HepG2 (cell line): ENCODE results near the gene TIAM2. TPM values are rescaled to one million over a fixed set of nuclear protein-coding genes. Genes with fewer than 3 reads are reported as not detected.

Experiments
- ATAC-seq: fragments of 200-7000 bp; cut with Tn5 transposase; 3 replicates; pipeline ENCODE4 v1.9.1; 2020; ENCODE audit warnings: mild to moderate bottlenecking, moderate library complexity
- BruUV-seq: library from RNA; stranded (reverse); fragments of 400-500 nt; replicated peaks from 2 replicates; lab custom pipeline; 2021; lab: Mats Ljungman, UMichigan
- CTCF ChIA-PET: fragments of 300-600 bp; formaldehyde crosslinking; extraction: SDS; loops from one replicate; lab custom pipeline; 2021; ENCODE audit warnings: low total read pairs, inconsistent platforms, low intra/inter-chr PET ratio; lab: Yijun Ruan, JAX
- POLR2A ChIA-PET: fragments of 350-600 bp; sonication (Branson Sonifier 250); formaldehyde crosslinking; loops from one replicate; lab custom pipeline; 2020; ENCODE audit warnings: antibody characterized with exemption, inconsistent platforms; lab: Yijun Ruan, JAX
- DNase-seq: peaks from one replicate; pipeline ENCODE4 v3.0.0-alpha.2; 2015; ENCODE audit warnings: low spot score
- FAIRE-seq: peaks from 3 replicates; lab custom pipeline; 2011; peaks lifted over from hg19 to GRCh38; lab: Jason Lieb, UNC
- H2AFZ ChIP-seq: one replicate; pipeline ENCODE4 v1.6.1; 2011; ENCODE audit warnings: low read length, inconsistent platforms
- H3K27ac ChIP-seq: fragments of 300-600 bp; 3 replicates; pipeline ENCODE4 v1.8.0; 2011; ENCODE audit warnings: mixed run types, mild to moderate bottlenecking, mixed read lengths, low read length, inconsistent platforms; ENCODE audit not compliant: insufficient read depth; ENCODE audit errors: extremely low read length
- H3K27me3 ChIP-seq, 2 experiments: fragments of 200-600 bp in 1 of 2; 2 replicates in 1 of 2; 3 replicates in 1 of 2; pipeline versions ENCODE4 v1.6.0 to v1.8.0; 2011; ENCODE audit warnings: low read length in 2 of 2, mild to moderate bottlenecking in 2 of 2, moderate library complexity in 2 of 2, inconsistent platforms in 1 of 2; ENCODE audit not compliant: insufficient read depth in 2 of 2, control insufficient read depth in 1 of 2
- H3K36me3 ChIP-seq, 2 experiments: fragments of 200-600 bp in 1 of 2; replicated peaks in 1 of 2; 2 replicates in 1 of 2; 3 replicates in 1 of 2; pipeline versions ENCODE4 v1.5.1 to v1.8.0; 2011; ENCODE audit warnings: low read length in 2 of 2, inconsistent platforms in 1 of 2; ENCODE audit not compliant: insufficient read depth in 2 of 2, control insufficient read depth in 1 of 2
- H3K4me1 ChIP-seq: 2 replicates; pipeline ENCODE4 v1.5.1; 2012; ENCODE audit warnings: low read length, inconsistent platforms; ENCODE audit not compliant: insufficient read depth
- H3K4me2 ChIP-seq: 2 replicates; pipeline ENCODE4 v1.6.0; 2011; ENCODE audit warnings: low read depth, low read length, inconsistent platforms
- H3K4me3 ChIP-seq, 3 experiments: fragments of 200-600 bp in 1 of 3; sonication (generic), shearing (Covaris generic) in 1 of 3; replicated peaks in 1 of 3; 2 replicates each; pipeline ENCODE4 v1.5.1; 2011 to 2016; ENCODE audit warnings: low read length in 3 of 3, inconsistent platforms in 2 of 3, low read depth in 2 of 3, mild to moderate bottlenecking in 2 of 3, control low read depth in 1 of 3, mixed read lengths in 1 of 3; ENCODE audit not compliant: insufficient read depth in 1 of 3
- H3K79me2 ChIP-seq: one replicate; pipeline ENCODE4 v1.6.1; 2011; ENCODE audit warnings: low read length, inconsistent platforms; ENCODE audit not compliant: insufficient read depth
- H3K9ac ChIP-seq: 2 replicates; pipeline ENCODE4 v1.6.0; 2011; ENCODE audit warnings: mild to moderate bottlenecking, low read depth, low read length, inconsistent platforms; ENCODE audit not compliant: insufficient read depth
- H3K9me3 ChIP-seq: 2 replicates; pipeline ENCODE4 v1.5.1; 2012; ENCODE audit warnings: mild to moderate bottlenecking, low read length
- H4K20me1 ChIP-seq: 2 replicates; pipeline ENCODE4 v1.6.0; 2011; ENCODE audit warnings: inconsistent platforms, mild to moderate bottlenecking, low read length, moderate library complexity; ENCODE audit not compliant: insufficient read depth
- EED ChIP-seq: sonication (generic); formaldehyde crosslinking; IDR thresholded peaks from 2 replicates; pipeline ENCODE4 v1.5.0; 2020; ENCODE audit warnings: mild to moderate bottlenecking, missing genetic modification reagents
- GTF2F1 ChIP-seq: fragments of 150-350 bp; IDR thresholded peaks from 2 replicates; pipeline ENCODE4 v1.6.1; 2014; ENCODE audit warnings: low read length
- KDM5B ChIP-seq: sonication (generic); formaldehyde crosslinking; IDR thresholded peaks from 2 replicates; pipeline ENCODE4 v1.4.0; 2020; ENCODE audit warnings: missing genetic modification reagents, mild to moderate bottlenecking, borderline replicate concordance
- RELA ChIP-seq: sonication (generic); formaldehyde crosslinking; IDR thresholded peaks from 2 replicates; pipeline ENCODE4 v1.4.0; 2020; ENCODE audit warnings: missing genetic modification reagents
- RFXAP ChIP-seq: sonication (generic); formaldehyde crosslinking; IDR thresholded peaks from 2 replicates; pipeline ENCODE4 v1.4.0; 2020; ENCODE audit warnings: missing genetic modification reagents, borderline replicate concordance
- TBP ChIP-seq: sonication (generic); formaldehyde crosslinking; IDR thresholded peaks from 2 replicates; pipeline ENCODE4 v1.5.0; 2020; ENCODE audit warnings: missing genetic modification reagents
- ZNF235 ChIP-seq: sonication (generic); formaldehyde crosslinking; IDR thresholded peaks from 2 replicates; pipeline ENCODE4 v1.8.1; 2023; ENCODE audit warnings: mild to moderate bottlenecking, missing genetic modification reagents, borderline replicate concordance
- WGBS: methylation state at CpG from one replicate; pipeline ENCODE4 v1.1.6; 2017; ENCODE audit warnings: low lambda C conversion rate; 5-methylcytosine and 5-hydroxymethylcytosine counted together
- in situ Hi-C: cut with HindIII; loops from 2 replicates; pipeline ENCODE4 v1.10.0; 2017; ENCODE audit warnings: low pct_unique_long_range_greater_than_20kb; ENCODE audit not compliant: extremely low pct_ligation_motif_present
- intact Hi-C: fragments of 100-400 bp; cut with micrococcal nuclease; formaldehyde crosslinking; loops from one replicate; pipeline ENCODE4 v1.10.0; 2022; ENCODE audit not compliant: unreplicated experiment
- polyA plus RNA-seq, 8 experiments: library from polyadenylated mRNA; depleted of rRNA in 3 of 8; stranded (reverse) in 7 of 8; unstranded in 1 of 8; fragments of >200 nt; fragmentation: Illumina TruSeq in 4 of 8; extraction: Trizol in 4 of 8; gene quantifications; 2 replicates each; pipeline versions ENCODE4 v1.2.1 to v1.2.3, GENCODE V29; 2011 to 2016; ENCODE audit warnings: low read depth in 4 of 8, missing spikeins in 1 of 8, mixed read lengths in 1 of 8; ENCODE audit not compliant: insufficient read depth in 1 of 8
- total RNA-seq, 5 experiments: library from RNA; depleted of rRNA; stranded (reverse); fragments of >200 nt; fragmentation: Illumina TruSeq; extraction: Trizol; gene quantifications; 2 replicates each; pipeline ENCODE4 v1.2.3, GENCODE V29; 2016; ENCODE audit warnings: low read depth in 1 of 5
- TF ChIP-seq, protein P1 (sequence below): sonication (generic); formaldehyde crosslinking; IDR thresholded peaks from 2 replicates; pipeline ENCODE4 v1.4.0; 2020; ENCODE audit warnings: mild to moderate bottlenecking, missing genetic modification reagents

Gene TIAM2
- total and polyA plus RNA-seq, 2 of the 13 experiments (the other 11 are each of a cell fraction or from before 2014, with no cell fraction given), result 4.1 to 4.5 TPM

DNA sequence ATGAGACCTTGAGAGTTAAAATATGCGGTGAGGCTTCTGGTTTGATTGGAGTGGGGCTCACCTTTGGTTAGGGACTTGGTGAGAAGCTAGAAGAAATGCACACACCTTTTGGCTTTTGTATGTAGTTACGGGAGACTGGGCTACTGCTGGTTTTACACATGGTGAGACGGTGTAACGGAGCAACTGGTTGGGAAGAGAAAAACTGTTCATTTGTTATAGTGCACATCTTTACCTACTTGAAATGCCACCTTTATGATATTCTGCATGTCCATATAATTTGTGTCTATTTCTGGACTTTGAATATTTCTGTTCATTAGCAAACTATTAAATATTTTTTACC, 31.6 kb downstream of the TIAM2 start:
- ATAC-seq, result no peak
- Histone ChIP-seq H3K27me3 (no peaks in the 10 kb centered on the region), H3K4me3 (no peak overlapping the region), H3K79me2 (no peaks in the 10 kb centered on the region), H2AFZ (no peak overlapping the region), H3K4me2 (no peak overlapping the region), H3K9me3 (no peaks in the 10 kb centered on the region), H3K27ac (no peak overlapping the region), H3K36me3 (no peaks in the 10 kb centered on the region), H3K9ac (no peak overlapping the region)
- no TSS peak for BruUV-seq
- POLR2A ChIA-PET, result no interaction called here
- in situ Hi-C loops, result no loop called here
- FAIRE-seq, result no peak
- DNase-seq, result no peak
- 73% methylated on average over 4 of the region's 4 CpGs for WGBS
- TF ChIP-seq RELA (CRISPR knock-in tag) (no peak), KDM5B (CRISPR knock-in tag) (no peak), ZNF235 (CRISPR knock-in tag) (no peak), RFXAP (CRISPR knock-in tag) (no peak)
- TF ChIP-seq, all 625 proteins: peak for 0
- Histone ChIP-seq H4K20me1 (no peaks in the 10 kb centered on the region), H3K4me1 (peaks cover 4% of the 10 kb centered on the region)
- intact Hi-C loops, result no loop called here
- CTCF ChIA-PET, result no interaction called here

DNA sequence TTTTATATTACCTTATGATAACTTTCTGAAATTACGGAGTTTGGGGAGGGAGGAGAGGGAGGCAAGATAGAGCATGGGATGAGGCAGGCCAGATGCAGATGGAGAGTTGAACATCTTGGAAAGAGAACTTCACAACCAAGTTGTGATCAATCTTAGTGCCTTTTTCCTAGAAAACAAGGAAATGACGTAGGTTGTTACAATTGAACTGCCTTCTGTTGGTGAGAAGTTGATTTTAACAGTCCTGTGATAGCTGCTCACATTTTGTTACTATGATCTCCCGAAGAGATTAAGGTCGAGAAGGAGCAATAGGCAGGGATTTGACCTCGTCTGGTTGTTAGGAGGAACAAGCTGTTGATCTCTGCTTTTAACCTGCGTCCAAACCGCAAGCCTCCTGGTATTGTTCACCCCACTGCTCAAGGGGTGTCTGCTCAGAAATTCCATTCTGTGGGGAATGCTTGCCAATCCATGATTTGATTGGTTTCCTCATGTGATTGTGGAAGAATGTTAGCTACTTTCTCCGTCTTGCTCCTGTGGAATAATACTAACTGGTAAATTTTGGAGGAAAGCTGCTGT, 35.1 kb downstream of the TIAM2 start:
- TF ChIP-seq GTF2F1, result no peak
- TF ChIP-seq, protein P1, sequence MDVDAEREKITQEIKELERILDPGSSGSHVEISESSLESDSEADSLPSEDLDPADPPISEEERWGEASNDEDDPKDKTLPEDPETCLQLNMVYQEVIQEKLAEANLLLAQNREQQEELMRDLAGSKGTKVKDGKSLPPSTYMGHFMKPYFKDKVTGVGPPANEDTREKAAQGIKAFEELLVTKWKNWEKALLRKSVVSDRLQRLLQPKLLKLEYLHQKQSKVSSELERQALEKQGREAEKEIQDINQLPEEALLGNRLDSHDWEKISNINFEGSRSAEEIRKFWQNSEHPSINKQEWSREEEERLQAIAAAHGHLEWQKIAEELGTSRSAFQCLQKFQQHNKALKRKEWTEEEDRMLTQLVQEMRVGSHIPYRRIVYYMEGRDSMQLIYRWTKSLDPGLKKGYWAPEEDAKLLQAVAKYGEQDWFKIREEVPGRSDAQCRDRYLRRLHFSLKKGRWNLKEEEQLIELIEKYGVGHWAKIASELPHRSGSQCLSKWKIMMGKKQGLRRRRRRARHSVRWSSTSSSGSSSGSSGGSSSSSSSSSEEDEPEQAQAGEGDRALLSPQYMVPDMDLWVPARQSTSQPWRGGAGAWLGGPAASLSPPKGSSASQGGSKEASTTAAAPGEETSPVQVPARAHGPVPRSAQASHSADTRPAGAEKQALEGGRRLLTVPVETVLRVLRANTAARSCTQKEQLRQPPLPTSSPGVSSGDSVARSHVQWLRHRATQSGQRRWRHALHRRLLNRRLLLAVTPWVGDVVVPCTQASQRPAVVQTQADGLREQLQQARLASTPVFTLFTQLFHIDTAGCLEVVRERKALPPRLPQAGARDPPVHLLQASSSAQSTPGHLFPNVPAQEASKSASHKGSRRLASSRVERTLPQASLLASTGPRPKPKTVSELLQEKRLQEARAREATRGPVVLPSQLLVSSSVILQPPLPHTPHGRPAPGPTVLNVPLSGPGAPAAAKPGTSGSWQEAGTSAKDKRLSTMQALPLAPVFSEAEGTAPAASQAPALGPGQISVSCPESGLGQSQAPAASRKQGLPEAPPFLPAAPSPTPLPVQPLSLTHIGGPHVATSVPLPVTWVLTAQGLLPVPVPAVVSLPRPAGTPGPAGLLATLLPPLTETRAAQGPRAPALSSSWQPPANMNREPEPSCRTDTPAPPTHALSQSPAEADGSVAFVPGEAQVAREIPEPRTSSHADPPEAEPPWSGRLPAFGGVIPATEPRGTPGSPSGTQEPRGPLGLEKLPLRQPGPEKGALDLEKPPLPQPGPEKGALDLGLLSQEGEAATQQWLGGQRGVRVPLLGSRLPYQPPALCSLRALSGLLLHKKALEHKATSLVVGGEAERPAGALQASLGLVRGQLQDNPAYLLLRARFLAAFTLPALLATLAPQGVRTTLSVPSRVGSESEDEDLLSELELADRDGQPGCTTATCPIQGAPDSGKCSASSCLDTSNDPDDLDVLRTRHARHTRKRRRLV (CRISPR knock-in tag), result no peak
- TF ChIP-seq TBP (CRISPR knock-in tag), result no peak
- no peak for TF ChIP-seq EED (CRISPR knock-in tag)
- FAIRE-seq (no peak), DNase-seq (no peak), ATAC-seq (no peak)
- no peak overlapping the region for H3K27ac ChIP-seq
- 79% methylated on average over 8 of the region's 8 CpGs for WGBS
- CTCF ChIA-PET, result no interaction called here
- no peaks in the 10 kb centered on the region for H3K4me1 ChIP-seq
- H3K4me3 ChIP-seq, result no peak overlapping the region
- H3K79me2 ChIP-seq, result no peaks in the 10 kb centered on the region
- no peaks in the 10 kb centered on the region for H3K27me3 ChIP-seq
- BruUV-seq, result no TSS peak
- in situ Hi-C loops, result no loop called here
- no peak overlapping the region for H2AFZ ChIP-seq
- 0 out of 2 replicates have a peak, but pooled peaks cover 3% of the 10 kb centered on the region for H3K9me3 ChIP-seq
- intact Hi-C loops, result no loop called here
- H3K4me2 ChIP-seq, result no peak overlapping the region
- no peaks in the 10 kb centered on the region for H4K20me1 ChIP-seq
- H3K9ac ChIP-seq, result no peak overlapping the region
- no peaks in the 10 kb centered on the region for H3K36me3 ChIP-seq
- POLR2A ChIA-PET, result no interaction called here
